Ovary (tissue), 3 donors: ENCODE results near the gene STYK1.

Source experiments
- POLR2A ChIP-seq: fragments of 450-650 bp; IDR thresholded peaks from one replicate; pipeline ENCODE4 v1.6.1; 2017; ENCODE audit warnings: antibody characterized with exemption, mild to moderate bottlenecking, moderate library complexity
- TF ChIP-seq, protein P1 (sequence below), 3 donors: fragments of 450-650 bp in 2 of 3; fragments of 200-600 bp in 1 of 3; IDR thresholded peaks; one replicate each; pipeline versions ENCODE4 v1.5.1 to v1.8.0; 2016 to 2022; ENCODE audit warnings: antibody characterized with exemption in 3 of 3, mild to moderate bottlenecking in 1 of 3
- donor health status: DM: no; HTN: no; CAD: no.

DNA sequence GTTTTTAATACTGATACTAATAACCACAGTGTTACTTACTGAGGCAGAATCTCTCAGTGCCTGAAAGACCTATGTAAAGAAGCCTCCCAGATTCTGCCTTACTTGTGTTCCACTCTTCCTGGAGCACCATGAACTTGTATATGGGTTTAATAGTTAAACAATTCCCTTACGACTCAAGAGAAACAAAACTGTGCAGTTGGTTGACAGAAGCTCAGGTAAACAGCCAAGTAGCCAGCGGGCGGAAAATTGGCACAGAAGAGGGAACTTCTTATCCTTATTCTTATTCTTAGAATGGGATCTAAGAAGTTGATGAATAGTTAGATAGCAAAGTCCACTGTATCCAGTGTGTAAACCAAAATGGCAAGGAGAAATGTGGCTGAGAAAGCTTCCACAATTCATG is 37.7 kb downstream of the STYK1 start:
- TF ChIP-seq, protein P1, sequence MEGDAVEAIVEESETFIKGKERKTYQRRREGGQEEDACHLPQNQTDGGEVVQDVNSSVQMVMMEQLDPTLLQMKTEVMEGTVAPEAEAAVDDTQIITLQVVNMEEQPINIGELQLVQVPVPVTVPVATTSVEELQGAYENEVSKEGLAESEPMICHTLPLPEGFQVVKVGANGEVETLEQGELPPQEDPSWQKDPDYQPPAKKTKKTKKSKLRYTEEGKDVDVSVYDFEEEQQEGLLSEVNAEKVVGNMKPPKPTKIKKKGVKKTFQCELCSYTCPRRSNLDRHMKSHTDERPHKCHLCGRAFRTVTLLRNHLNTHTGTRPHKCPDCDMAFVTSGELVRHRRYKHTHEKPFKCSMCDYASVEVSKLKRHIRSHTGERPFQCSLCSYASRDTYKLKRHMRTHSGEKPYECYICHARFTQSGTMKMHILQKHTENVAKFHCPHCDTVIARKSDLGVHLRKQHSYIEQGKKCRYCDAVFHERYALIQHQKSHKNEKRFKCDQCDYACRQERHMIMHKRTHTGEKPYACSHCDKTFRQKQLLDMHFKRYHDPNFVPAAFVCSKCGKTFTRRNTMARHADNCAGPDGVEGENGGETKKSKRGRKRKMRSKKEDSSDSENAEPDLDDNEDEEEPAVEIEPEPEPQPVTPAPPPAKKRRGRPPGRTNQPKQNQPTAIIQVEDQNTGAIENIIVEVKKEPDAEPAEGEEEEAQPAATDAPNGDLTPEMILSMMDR (IDR thresholded peaks at IDR 0.05) = no peak
- TF ChIP-seq POLR2A = no peak
